IPS-NIHi7 (cell line): Measurements from ENCODE around the gene TET2.

Experiments used
- DNase-seq: peaks from one replicate; pipeline ENCODE4 v3.0.0; 2012; ENCODE audit warnings: mixed read lengths; ENCODE audit errors: extremely low spot score

The TET2 gene

DNA sequence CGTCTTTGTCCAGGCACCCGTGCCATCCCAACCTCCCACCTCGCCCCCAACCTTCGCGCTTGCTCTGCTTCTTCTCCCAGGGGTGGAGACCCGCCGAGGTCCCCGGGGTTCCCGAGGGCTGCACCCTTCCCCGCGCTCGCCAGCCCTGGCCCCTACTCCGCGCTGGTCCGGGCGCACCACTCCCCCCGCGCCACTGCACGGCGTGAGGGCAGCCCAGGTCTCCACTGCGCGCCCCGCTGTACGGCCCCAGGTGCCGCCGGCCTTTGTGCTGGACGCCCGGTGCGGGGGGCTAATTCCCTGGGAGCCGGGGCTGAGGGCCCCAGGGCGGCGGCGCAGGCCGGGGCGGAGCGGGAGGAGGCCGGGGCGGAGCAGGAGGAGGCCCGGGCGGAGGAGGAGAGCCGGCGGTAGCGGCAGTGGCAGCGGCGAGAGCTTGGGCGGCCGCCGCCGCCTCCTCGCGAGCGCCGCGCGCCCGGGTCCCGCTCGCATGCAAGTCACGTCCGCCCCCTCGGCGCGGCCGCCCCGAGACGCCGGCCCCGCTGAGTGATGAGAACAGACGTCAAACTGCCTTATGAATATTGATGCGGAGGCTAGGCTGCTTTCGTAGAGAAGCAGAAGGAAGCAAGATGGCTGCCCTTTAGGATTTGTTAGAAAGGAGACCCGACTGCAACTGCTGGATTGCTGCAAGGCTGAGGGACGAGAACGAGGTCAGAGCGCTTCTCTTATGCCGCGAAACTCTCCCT is at the start of gene TET2:
Gene TET2, plus strand, starts transcription at position 601 of the 740 bp plus-strand sequence. CDS start 87,067 bp downstream, outside the sequence.
- peak; percentile 61 for DNase-seq

DNA sequence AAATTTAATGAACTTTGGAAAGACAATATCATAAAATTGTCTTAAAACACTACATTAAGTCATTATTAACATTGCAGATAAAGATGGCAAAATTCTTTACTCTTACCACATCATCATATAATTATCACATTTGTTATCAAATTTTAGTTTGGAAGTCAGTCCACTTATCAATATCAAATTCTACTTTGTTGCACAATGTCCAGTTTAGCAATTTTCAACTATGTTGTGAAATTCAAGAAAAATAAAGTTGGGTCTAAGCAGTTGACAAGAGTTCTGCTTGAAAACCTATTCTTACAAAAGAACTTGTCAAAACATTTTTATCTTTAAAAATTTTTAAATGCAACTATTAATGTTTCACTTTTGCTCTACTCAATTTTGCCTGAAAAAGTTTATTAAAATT is 44.7 kb upstream of the TET2 start:
- no peak for DNase-seq

DNA sequence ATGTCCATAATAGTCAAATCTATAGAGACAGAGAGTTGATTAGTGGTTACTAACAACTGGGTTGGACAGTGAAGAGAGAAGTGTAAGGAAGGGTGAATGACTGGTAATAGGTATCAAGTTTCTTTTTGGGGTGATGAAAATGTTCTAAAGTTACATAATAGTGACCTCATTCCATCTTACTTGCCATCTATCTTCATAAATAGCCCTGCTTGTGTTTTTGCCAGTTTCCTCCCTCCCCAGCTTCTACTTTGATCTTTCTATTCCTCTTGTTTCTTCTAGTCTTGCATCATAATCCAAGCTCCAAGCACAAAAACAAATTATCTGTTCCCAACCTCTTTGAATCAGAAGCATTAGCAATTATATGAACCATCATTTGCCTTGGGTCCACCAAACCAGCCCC is 40.2 kb upstream of the TET2 start:
- no peak for DNase-seq

DNA sequence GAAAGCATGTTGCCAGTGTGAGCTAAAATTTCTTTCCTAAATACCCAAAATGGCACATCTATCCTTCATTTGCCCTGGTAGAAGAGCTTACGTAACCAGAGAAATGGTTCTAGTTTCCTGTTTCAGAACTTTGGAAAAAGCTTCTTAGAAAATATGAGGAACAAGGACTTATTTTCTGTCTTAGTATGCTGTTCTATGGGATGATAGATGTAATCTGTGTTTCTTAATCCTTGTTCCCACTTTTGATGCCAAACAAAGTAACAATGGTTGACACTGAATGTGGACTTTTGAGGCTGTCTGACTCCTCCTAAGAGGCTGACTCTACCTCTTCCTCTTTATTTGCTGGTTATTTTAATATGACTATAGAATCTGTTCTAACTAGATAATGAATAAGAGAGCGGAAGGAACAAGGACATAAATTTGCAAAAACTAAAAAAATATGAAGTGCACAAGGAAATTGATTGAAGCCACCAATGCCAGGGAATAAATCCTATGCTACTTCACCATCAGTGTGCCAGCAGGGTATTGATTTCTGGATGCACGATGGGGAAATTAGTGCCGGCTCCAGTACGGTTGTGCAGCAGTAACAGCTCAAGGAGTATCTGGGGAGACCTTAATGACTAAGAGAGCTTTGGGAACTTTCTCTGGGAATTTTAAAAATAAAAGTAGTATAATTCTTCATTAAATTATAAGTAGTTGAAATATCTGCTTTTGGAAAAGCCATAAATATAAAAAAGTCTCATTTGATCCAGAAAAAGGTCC is 39.4 kb upstream of the TET2 start:
- no peak for DNase-seq

DNA sequence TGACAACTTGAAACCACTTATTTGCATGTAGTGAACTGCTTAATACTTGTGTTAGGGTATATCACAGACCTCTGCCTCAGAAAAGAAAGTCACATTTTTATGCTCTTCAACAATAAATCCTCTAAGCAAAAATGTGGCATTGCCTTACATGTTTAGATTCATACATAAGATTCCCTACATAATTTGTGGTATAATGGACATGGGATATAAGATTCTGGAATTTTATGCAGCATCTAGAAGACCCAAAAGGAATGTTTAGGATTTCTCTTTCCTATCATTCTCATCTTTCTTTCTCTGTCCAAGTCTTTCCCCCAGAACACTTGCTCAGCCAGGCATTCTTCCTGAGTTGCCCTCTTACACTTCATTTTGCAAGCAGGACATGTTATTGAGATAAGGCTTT is 37.7 kb upstream of the TET2 start:
- no peak for DNase-seq

DNA sequence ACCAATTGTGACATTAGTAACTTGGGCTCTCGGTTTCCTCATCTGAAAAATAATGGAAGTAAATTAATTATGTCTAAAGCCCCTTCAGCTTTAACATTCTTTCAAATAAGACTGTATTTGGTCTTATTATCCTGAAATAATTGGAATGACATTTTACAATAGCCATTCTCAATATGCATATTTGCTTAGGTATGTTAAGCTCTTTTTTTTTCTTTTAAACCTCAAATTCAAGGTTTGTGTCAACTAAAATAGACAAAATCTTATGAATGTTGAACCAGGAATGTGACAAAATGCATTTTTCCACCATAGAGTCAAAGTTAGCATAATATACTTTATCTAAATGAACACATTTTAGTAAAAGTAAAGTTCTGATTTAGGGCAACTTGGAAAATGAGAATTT is 34.4 kb upstream of the TET2 start:
- DNase-seq, result no peak

DNA sequence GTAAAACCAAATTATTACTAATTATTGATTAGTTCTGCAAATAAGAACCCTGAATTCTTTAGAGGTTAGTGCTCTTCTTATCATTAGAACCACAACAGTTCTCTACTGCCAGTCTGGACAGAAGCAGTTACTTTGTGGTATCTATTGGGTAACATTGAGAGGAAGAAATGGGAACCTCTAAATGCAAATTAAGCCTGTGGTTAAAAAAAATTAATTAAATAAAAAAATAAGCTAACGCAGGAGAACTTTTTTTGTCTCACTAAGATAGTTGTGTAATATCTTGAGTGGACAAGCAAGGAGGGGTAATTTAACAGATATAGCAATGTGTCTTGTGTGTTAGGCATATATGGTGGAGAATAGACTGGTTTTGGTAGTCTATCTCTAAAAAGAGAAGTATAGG is 32.9 kb upstream of the TET2 start:
- DNase-seq, result no peak

DNA sequence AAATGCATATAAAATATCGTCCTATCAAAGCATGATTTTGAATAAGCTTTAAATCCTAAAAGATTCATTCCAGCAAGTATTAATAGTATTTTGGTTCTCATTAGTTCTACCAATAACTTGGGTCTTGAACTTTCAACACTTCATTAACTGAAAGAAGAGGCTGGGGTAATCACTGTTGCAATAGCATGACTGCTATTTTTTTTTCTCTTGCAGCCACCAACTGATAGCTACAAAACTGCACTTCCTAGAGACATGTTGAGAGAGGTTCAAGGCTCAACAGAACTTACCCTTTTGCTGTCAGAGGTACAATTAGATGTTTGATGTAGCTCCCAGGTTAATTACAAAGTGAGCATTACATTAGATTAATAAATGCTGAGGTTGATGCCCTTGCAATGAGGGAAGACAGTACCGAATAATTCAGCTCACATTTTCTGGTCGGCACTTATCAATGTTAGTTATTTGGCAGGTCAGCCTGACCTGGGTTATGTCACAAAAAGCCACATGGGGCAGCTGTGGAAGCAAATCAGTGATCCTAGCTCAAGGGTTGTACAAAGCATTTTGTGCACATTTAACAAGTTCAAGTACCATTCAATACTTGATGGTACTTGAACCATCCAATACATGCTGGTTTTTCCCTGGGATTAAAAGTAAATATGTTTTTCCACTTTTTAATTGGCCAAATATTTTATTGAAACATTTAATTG is 29.9 kb upstream of the TET2 start:
- DNase-seq, result no peak

DNA sequence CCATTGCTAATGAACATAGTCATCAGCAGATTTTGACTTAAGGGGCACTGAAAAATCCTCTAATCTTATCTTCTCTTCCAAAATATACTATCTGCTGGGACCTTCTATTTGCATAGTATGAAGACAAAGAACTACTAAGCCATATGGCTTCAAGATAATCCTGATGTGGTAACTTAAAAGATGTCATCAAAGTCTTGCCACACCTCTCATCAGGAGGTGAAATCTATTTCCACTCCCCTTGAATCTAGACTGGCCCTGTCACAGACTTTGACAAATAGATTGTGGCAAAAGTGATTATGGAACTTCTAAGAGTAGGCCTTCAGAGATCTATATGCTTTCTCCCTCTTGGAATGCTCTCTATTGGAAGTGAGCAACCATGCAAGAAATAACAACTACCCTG is 27.3 kb upstream of the TET2 start:
- DNase-seq, result no peak

DNA sequence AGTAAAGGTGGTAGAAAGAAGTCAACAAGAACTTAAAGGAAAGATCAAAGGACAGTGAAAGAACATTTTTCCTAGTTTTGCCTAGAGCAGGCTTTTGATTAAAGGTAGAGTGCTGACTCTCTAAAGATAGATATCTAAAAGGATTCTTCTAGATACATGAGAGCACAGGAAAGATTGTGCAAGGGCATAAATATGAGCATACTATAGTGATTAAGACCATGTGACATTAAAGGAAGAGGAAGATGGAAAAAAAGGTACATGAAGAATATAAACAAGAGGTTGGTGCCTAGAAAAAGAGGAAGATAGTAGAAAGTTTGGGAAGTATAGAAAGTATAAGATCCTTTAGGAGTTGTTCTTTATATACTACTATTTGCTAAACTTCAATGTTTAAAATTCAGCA is 26.1 kb upstream of the TET2 start:
- no peak for DNase-seq

DNA sequence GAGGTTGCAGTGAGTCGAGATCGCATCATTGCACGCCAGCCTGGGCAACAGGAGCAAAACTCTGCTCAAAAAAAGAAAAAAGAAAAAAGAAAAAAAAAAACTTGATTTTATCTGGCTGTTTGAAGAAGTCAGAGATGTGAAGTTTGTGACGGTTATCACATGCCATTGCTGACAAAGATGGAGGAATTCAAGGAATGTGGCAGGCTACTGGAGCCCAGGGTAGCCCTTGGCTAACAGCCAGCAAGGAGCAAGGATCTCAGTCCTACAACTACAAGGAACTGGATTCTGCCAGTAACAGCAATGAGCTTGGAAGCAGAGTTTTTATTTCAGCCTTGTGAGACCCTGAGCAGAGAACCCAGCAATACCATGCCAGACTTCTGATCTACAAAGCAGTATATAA is 24.3 kb upstream of the TET2 start:
- peak; percentile 49 for DNase-seq

DNA sequence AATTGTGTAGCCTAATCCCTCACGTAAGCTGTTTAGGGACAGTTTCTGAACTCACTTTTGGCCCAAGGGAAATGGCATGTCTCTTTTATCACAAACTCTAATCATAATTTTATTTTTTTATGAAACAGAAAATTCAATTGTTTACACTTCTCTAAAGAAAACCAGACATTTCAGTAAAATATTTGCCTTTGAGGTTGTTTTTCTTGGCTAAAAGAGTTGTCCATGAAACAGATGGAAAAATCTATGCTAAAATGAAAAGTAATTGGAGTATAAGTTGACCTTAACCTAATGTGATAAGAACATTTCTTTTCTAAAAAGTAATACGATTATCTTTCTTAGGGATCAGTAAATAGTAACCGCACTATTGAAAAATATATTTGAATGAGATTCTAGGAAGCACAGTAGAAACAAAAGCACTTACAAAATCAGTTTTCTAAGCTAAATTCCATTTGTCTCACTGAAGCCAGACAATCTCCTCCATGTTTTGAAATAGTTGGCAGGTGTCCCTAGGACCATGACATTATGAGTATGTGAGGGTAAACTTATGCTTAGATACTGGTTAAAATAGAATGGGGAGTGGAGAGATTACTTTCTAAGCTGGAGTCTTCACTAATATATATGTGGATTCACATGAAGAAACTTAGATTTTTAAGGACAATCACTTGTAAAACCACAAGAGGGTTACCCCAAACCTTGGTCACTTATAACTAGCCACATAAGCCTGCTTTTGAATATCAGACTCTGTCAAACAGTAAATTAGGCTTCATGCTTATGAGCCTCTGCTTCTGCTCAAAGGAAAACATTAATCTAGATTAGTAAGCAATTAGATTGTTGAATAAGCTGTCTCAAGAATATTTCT is 20.1 kb upstream of the TET2 start:
- DNase-seq, result no peak

DNA sequence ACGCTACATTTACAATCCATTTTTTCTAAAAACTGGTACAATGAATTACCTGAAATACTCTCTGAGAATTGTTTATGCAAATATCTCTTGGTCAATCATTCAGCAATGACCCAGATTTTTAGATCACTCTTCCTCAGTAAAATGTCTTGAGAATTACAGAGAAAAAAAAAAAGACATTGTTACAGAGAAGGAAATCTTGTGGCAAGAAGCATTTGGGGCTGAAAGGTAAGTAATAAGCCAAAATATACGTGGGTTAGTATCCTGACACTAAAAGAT is 19.6 kb upstream of the TET2 start:
- no peak for DNase-seq

DNA sequence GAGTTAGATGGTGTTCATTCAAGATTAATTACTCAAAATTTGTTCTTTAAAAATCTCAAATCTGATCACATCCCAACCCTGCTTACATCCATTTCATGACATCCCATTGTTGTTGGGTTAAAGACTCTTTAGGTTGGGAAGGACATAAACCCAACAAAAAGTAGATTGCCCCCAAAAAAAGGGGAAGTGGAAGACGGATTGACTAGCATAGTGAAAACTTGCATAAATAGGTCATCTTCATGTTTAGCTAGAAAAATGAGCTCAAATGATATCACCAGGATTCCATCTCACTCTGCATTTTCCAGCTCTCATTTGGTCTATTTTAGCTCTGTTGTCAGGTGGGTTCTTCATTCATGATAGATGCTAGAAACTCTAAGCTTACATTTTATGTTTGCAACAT is 18.5 kb upstream of the TET2 start:
- no peak for DNase-seq

DNA sequence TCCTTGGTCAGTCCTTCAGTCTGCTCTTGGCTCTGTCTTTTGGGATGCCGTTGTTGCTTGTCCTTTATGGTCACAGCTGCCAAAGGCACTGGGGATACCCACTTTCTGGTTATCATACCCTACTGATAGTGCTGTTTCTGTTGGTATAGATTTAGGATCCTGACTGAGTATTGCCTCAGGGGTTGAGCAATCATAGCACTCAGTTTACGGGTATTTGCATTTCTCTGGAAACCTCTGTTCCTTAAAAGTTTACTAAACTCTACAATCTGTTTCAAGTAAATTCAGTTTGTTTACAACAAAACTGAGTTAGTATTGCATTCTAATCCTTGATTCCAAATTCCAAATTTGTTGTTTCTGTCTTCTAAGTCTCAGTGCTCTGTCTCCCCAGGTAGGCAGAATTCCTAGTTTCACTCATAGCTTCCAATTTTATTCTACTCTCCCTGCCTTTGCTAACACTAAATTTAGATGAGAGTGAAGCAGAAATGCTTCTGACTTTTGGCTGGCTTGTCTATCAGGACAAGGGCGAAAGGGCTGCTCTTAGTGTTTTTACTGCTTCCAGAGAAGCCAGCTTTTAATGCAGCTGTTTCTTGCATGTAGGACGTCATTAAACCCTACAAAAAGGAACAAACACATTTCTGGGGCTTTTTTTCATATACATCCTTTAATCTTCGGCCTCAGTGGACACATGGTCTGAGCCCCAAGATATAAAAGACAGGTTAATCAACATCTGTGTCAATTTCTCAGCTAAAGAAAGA is 17.2 kb upstream of the TET2 start:
- DNase-seq, result no peak

DNA sequence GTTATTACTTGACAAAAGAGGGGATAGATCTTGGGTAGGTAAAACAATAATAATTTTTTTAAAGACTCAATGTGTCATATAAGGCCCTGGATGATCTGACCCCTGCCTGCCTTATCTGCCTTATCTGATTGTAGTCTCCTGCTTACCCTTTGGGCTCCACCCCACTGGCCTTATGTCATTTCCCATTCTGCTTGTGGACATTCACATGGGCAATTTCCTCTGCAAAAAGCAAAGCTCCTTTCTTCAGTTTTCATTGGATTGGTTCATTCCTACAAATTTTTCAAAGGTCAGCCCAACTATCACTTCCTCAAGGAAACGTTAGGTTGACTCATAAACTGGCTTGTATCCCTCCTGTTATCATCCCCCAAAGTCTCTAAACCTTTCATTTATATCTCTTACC is 15.7 kb upstream of the TET2 start:
- no peak for DNase-seq

DNA sequence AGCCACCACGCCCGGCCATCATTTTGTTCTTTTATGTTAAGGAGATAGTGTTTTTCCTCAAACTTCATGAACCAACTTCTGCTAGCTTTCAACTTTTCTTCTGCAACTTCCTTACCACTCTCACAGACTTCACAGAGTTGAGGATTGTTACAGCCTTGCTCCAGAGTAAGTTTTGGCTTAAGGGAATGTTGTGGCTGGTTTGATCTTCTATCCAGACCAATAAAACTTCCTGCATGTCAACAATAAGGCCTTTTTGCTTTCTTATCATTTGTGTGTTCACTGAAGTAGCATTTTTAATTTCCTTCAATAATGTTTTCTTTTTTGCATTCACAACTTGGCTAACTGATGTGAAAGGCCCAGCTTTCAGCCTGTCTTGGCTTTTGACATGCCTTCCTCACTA is 12.7 kb upstream of the TET2 start:
- DNase-seq, result no peak

DNA sequence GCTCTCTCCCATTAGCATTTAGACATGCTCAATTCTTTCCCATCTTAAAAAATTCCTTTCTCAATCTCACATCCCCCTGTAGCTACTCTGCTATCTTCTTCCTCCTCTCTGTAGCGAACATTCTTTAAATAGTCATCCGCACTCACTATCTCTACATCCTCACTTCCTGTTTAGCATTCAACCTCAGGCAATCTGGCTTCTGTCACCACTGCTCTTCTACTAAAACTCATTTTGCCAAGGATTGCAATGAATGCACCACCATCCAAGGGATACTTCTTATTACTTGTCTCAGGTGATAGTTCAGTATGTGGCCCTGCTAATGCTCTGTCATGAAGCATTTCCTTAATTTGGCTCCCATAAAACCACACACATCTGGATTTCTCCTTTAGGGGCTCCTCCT is 10.9 kb upstream of the TET2 start:
- no peak for DNase-seq

DNA sequence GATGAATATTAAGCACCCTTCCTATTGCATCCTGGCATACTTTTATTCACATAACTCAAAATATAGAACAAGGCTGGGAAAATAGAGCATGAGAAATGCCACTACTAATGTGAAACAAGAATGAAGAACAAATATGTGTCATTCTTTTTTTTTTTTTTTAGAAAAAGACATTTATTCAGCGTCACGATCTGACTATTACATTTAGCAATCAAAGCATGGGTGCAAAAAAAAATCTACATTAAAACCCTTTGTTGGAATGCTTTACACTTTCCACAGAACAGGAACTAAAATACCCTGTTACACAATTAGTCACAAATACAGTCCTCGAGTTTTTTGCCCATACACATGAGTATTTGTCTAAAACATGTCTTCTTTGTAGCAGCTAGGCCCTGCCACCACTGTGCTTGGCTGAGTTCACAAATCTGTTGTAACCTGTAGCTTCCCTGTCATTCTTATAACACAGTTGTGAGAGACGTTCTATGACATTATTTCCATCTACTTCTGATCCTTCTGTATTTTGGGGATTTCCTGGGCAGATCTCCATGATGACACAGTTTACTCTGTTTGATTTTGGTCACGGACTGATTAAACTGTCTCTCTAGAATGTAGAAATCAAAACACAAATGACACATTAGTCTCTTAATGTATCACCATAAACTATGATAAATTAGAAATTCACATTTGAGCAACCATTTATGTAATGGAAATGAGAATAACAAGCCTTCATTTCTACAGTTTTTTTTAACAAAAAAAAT is 9.4 kb upstream of the TET2 start:
- no peak for DNase-seq

DNA sequence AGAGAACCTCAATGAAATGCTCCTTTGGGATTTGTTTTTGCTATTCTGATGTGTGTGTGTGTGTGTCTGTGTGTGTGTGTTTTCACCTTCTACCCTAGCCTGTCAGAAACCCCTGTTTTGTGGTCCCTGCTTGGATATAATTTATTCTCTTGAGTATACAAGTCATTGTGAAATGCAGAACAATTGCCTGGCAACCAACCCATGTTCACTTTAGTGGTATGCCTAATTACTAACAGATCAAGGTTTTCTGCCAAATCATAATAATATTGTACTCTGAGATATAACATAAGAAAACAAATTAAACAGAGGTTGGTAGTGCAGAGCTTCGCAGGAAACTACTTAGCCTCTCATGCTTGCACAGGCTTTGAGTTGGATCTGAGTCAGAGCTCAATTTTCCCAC is 7.0 kb upstream of the TET2 start:
- DNase-seq, result no peak
